ENCODE data around the gene MAP2K4. TPM values are rescaled to one million over a fixed set of nuclear protein-coding genes. Genes with fewer than 3 reads are reported as not detected.

Gene MAP2K4
- total RNA-seq, 2 experiments from 2014 or later, result 26.0 to 27.3 TPM

- Mint-ChIP-seq H3K4me3 (no peak overlapping the region), H3K27me3 (no peaks in the 10 kb centered on the region), H3K9me3 (no peaks in the 10 kb centered on the region), H3K4me1 (no peaks in the 10 kb centered on the region), H3K27ac (no peak overlapping the region), H3K36me3 (ENCODE audit: low read depth) (peaks cover 50% of the 10 kb centered on the region)
- POLR2A ChIA-PET, result no interaction called here
- no peak for DNase-seq
- CTCF ChIA-PET, result no interaction called here
Measured at GRCh38 chr17:12110906-12111305, 90.2 kb downstream of the MAP2K4 start.

GRCh38 chr17:12113156-12113555 is 92.5 kb downstream of the MAP2K4 start:
- no peaks in the 10 kb centered on the region for H3K9me3 Mint-ChIP-seq
- ChIA-PET POLR2A (no interaction called here), CTCF (no interaction called here)
- H3K4me1 Mint-ChIP-seq, result no peaks in the 10 kb centered on the region
- DNase-seq, result no peak
- peaks cover 64% of the 10 kb centered on the region for H3K36me3 Mint-ChIP-seq (ENCODE audit: low read depth)
- H3K4me3 Mint-ChIP-seq, result no peak overlapping the region
- no peaks in the 10 kb centered on the region for H3K27me3 Mint-ChIP-seq
- no peak overlapping the region for H3K27ac Mint-ChIP-seq

- CTCF ChIA-PET, result no interaction called here
Measured at GRCh38 chr17:12114686-12115418, 94.2 kb downstream of the MAP2K4 start.

GRCh38 chr17:12116143-12116542 is 95.5 kb downstream of the MAP2K4 start:
- H3K27ac Mint-ChIP-seq, result no peak overlapping the region
- no peak overlapping the region for H3K4me3 Mint-ChIP-seq
- H3K9me3 Mint-ChIP-seq, result no peaks in the 10 kb centered on the region
- ChIA-PET POLR2A (no interaction called here), CTCF (interaction anchor here (0.7 kb wide), 1 partner anchor 82 kb away, joined by 3 read pairs; no protein-coding TSS in a partner anchor)
- peaks cover 64% of the 10 kb centered on the region for H3K36me3 Mint-ChIP-seq (ENCODE audit: low read depth)
- no peak for DNase-seq
- no peaks in the 10 kb centered on the region for H3K4me1 Mint-ChIP-seq
- H3K27me3 Mint-ChIP-seq, result no peaks in the 10 kb centered on the region

More at GRCh38 chr17:12114686-12115418, 94.2 kb downstream of the MAP2K4 start:
- no peaks in the 10 kb centered on the region for H3K4me1 Mint-ChIP-seq
- POLR2A ChIA-PET, result no interaction called here
- H3K27me3 Mint-ChIP-seq, result no peaks in the 10 kb centered on the region
- no peak for DNase-seq
- H3K4me3 Mint-ChIP-seq, result no peak overlapping the region
- H3K27ac Mint-ChIP-seq, result no peak overlapping the region
- H3K36me3 Mint-ChIP-seq (ENCODE audit: low read depth), result peaks cover 65% of the 10 kb centered on the region
- no peaks in the 10 kb centered on the region for H3K9me3 Mint-ChIP-seq

GRCh38 chr17:12118617-12119016 is 97.9 kb downstream of the MAP2K4 start:
- Mint-ChIP-seq H3K4me3 (no peak overlapping the region), H3K27ac (no peak overlapping the region), H3K36me3 (ENCODE audit: low read depth) (peaks cover 43% of the 10 kb centered on the region), H3K9me3 (no peaks in the 10 kb centered on the region), H3K4me1 (no peaks in the 10 kb centered on the region), H3K27me3 (no peaks in the 10 kb centered on the region)
- DNase-seq, result no peak
- CTCF ChIA-PET, result no interaction called here
- POLR2A ChIA-PET, result no interaction called here

- no peak for DNase-seq
- Mint-ChIP-seq H3K9me3 (no peaks in the 10 kb centered on the region), H3K4me1 (no peaks in the 10 kb centered on the region), H3K4me3 (no peak overlapping the region), H3K36me3 (ENCODE audit: low read depth) (peaks cover 36% of the 10 kb centered on the region), H3K27me3 (no peaks in the 10 kb centered on the region), H3K27ac (no peak overlapping the region)
- POLR2A ChIA-PET, result no interaction called here
- CTCF ChIA-PET, result interaction anchor here (1.9 kb wide), 1 partner anchor 12 kb away, joined by 6 read pairs; no protein-coding TSS in a partner anchor
Measured at GRCh38 chr17:12122075-12122474, 101.4 kb downstream of the MAP2K4 start.

GRCh38 chr17:12127177-12127576 is 106.5 kb downstream of the MAP2K4 start:
- H3K36me3 Mint-ChIP-seq (ENCODE audit: low read depth), result peaks cover 40% of the 10 kb centered on the region
- ChIA-PET CTCF (no interaction called here), POLR2A (no interaction called here)
- no peaks in the 10 kb centered on the region for H3K9me3 Mint-ChIP-seq
- H3K27me3 Mint-ChIP-seq, result no peaks in the 10 kb centered on the region
- DNase-seq, result no peak
- H3K27ac Mint-ChIP-seq, result no peak overlapping the region
- no peak overlapping the region for H3K4me3 Mint-ChIP-seq
- H3K4me1 Mint-ChIP-seq, result no peaks in the 10 kb centered on the region

GRCh38 chr17:12127667-12128066 is 107.0 kb downstream of the MAP2K4 start:
- Mint-ChIP-seq H3K4me1 (no peaks in the 10 kb centered on the region), H3K36me3 (ENCODE audit: low read depth) (peaks cover 45% of the 10 kb centered on the region)
- POLR2A ChIA-PET, result no interaction called here

GRCh38 chr17:12128946-12129345 is 108.3 kb downstream of the MAP2K4 start:
- H3K4me1 Mint-ChIP-seq, result no peaks in the 10 kb centered on the region
- H3K27me3 Mint-ChIP-seq, result no peaks in the 10 kb centered on the region
- H3K4me3 Mint-ChIP-seq, result no peak overlapping the region
- no peak for DNase-seq
- POLR2A ChIA-PET, result no interaction called here
- H3K27ac Mint-ChIP-seq, result no peak overlapping the region
- no peaks in the 10 kb centered on the region for H3K9me3 Mint-ChIP-seq
- CTCF ChIA-PET, result no interaction called here
- peaks cover 52% of the 10 kb centered on the region for H3K36me3 Mint-ChIP-seq (ENCODE audit: low read depth)

More at GRCh38 chr17:12127667-12128066, 107.0 kb downstream of the MAP2K4 start:
- DNase-seq, result no peak
- H3K27me3 Mint-ChIP-seq, result no peaks in the 10 kb centered on the region
- no peaks in the 10 kb centered on the region for H3K9me3 Mint-ChIP-seq
- H3K27ac Mint-ChIP-seq, result no peak overlapping the region
- CTCF ChIA-PET, result no interaction called here
- no peak overlapping the region for H3K4me3 Mint-ChIP-seq

GRCh38 chr17:12133183-12133582 is 112.5 kb downstream of the MAP2K4 start:
- CTCF ChIA-PET, result no interaction called here
- Mint-ChIP-seq H3K27me3 (no peaks in the 10 kb centered on the region), H3K27ac (no peak overlapping the region), H3K4me1 (no peaks in the 10 kb centered on the region), H3K9me3 (peaks cover 9% of the 10 kb centered on the region), H3K36me3 (ENCODE audit: low read depth) (peaks cover 51% of the 10 kb centered on the region), H3K4me3 (no peak overlapping the region)
- no peak for DNase-seq
- POLR2A ChIA-PET, result no interaction called here

- DNase-seq, result no peak
- Mint-ChIP-seq H3K9me3 (peaks cover 11% of the 10 kb centered on the region), H3K27ac (no peak overlapping the region), H3K27me3 (no peaks in the 10 kb centered on the region), H3K4me3 (no peak overlapping the region), H3K36me3 (ENCODE audit: low read depth) (peaks cover 50% of the 10 kb centered on the region), H3K4me1 (no peaks in the 10 kb centered on the region)
- CTCF ChIA-PET, result no interaction called here
- POLR2A ChIA-PET, result no interaction called here
Measured at GRCh38 chr17:12134101-12134500, 113.4 kb downstream of the MAP2K4 start.

GRCh38 chr17:12134587-12134986 is 113.9 kb downstream of the MAP2K4 start:
- CTCF ChIA-PET, result no interaction called here
- H3K9me3 Mint-ChIP-seq, result peaks cover 11% of the 10 kb centered on the region
- H3K27me3 Mint-ChIP-seq, result no peaks in the 10 kb centered on the region
- H3K27ac Mint-ChIP-seq, result no peak overlapping the region
- H3K4me1 Mint-ChIP-seq, result no peaks in the 10 kb centered on the region
- H3K4me3 Mint-ChIP-seq, result no peak overlapping the region
- no peak for DNase-seq
- POLR2A ChIA-PET, result no interaction called here
- peaks cover 46% of the 10 kb centered on the region for H3K36me3 Mint-ChIP-seq (ENCODE audit: low read depth)

GRCh38 chr17:12136243-12136642 is 115.6 kb downstream of the MAP2K4 start:
- Mint-ChIP-seq H3K4me3 (no peak overlapping the region), H3K27me3 (no peaks in the 10 kb centered on the region), H3K9me3 (peaks cover 11% of the 10 kb centered on the region), H3K27ac (no peak overlapping the region), H3K36me3 (ENCODE audit: low read depth) (peaks cover 56% of the 10 kb centered on the region), H3K4me1 (no peaks in the 10 kb centered on the region)
- ChIA-PET POLR2A (no interaction called here), CTCF (no interaction called here)
- DNase-seq, result no peak

GRCh38 chr17:12136646-12137045 is 116.0 kb downstream of the MAP2K4 start:
- Mint-ChIP-seq H3K4me3 (no peak overlapping the region), H3K27me3 (no peaks in the 10 kb centered on the region), H3K9me3 (peaks cover 11% of the 10 kb centered on the region), H3K27ac (no peak overlapping the region), H3K36me3 (ENCODE audit: low read depth) (peaks cover 60% of the 10 kb centered on the region), H3K4me1 (no peaks in the 10 kb centered on the region)
- POLR2A ChIA-PET, result no interaction called here
- CTCF ChIA-PET, result no interaction called here
- no peak for DNase-seq
